ENCODE results near the gene PSG11. TPM values are rescaled to one million over a fixed set of nuclear protein-coding genes. Genes with fewer than 3 reads are reported as not detected.
"Not testable (repeated sequence)": the region's sequence is repeated elsewhere in the genome, so short reads cannot be mapped to it uniquely, and the experiment has no call there.

The PSG11 gene
- total RNA-seq, 1 donor from 2014 or later: not detected

- ATAC-seq; DNase-seq (ENCODE audit: low spot score); intact Hi-C loops (cut with DNase I): not testable (repeated sequence)
Observed at GRCh38 chr19:42996161-42996560, 30.1 kb downstream of the PSG11 start.

GRCh38 chr19:42992029-42992604 is 34.2 kb downstream of the PSG11 start:
- DNase-seq (ENCODE audit: low spot score); ATAC-seq; intact Hi-C loops (cut with DNase I): not testable (repeated sequence)

GRCh38 chr19:42989851-42990250 is 36.4 kb downstream of the PSG11 start:
- DNase-seq (ENCODE audit: low spot score) (no peak), ATAC-seq (no peak)
- intact Hi-C loops (cut with DNase I): no loop called here

- intact Hi-C loops (cut with DNase I); DNase-seq (ENCODE audit: low spot score); ATAC-seq: not testable (repeated sequence)
Observed at GRCh38 chr19:42989186-42989585, 37.1 kb downstream of the PSG11 start.

- intact Hi-C loops (cut with DNase I); ATAC-seq; DNase-seq (ENCODE audit: low spot score): not testable (repeated sequence)
Observed at GRCh38 chr19:42988206-42988605, 38.1 kb downstream of the PSG11 start.

- DNase-seq (ENCODE audit: low spot score) (no peak), ATAC-seq (no peak)
- intact Hi-C loops (cut with DNase I): no loop called here
Observed at GRCh38 chr19:42985588-42985987, 40.7 kb downstream of the PSG11 start.

- ATAC-seq; DNase-seq (ENCODE audit: low spot score); intact Hi-C loops (cut with DNase I): not testable (repeated sequence)
Observed at GRCh38 chr19:42982111-42982510, 44.2 kb downstream of the PSG11 start.

GRCh38 chr19:42971451-42971850 is 54.8 kb downstream of the PSG11 start:
- ATAC-seq; DNase-seq (ENCODE audit: low spot score); intact Hi-C loops (cut with DNase I): not testable (repeated sequence)

GRCh38 chr19:42965176-42965575 is 61.1 kb downstream of the PSG11 start:
- ATAC-seq (no peak), DNase-seq (ENCODE audit: low spot score) (no peak)
- intact Hi-C loops (cut with DNase I): no loop called here

GRCh38 chr19:42961119-42961518 is 65.2 kb downstream of the PSG11 start:
- no peak for ATAC-seq
- no peak for DNase-seq (ENCODE audit: low spot score)
- intact Hi-C loops (cut with DNase I): no loop called here

Other genes starting within 250 kb of the PSG11 start
- gene PSG1, start 146.8 kb downstream of the PSG11 start, total RNA-seq: not detected
- not detected for gene PSG6, start 108.6 kb downstream of the PSG11 start, total RNA-seq
- not detected for gene PSG7, start 89.3 kb downstream of the PSG11 start, total RNA-seq
- not detected for gene PSG2, start 56.2 kb upstream of the PSG11 start, total RNA-seq
- not detected for gene PSG5, start 160.1 kb upstream of the PSG11 start, total RNA-seq
- not detected for gene PSG4, start 179.2 kb upstream of the PSG11 start, total RNA-seq
- not detected for gene PSG9, start 243.1 kb upstream of the PSG11 start, total RNA-seq

Measured in sciatic nerve (tissue), 2 donors.